GM19035 (cell line): Measurements from ENCODE around the gene TMPRSS11B.
"Not testable (repeated sequence)": the region's sequence is repeated elsewhere in the genome, so short reads cannot be mapped to it uniquely, and the experiment has no call there.

Source experiments
- ATAC-seq: cut with Tn5 transposase; IDR thresholded peaks from one replicate; pipeline ENCODE4 v1.9.1; 2021; ENCODE audit not compliant: unreplicated experiment

Gene TMPRSS11B

DNA sequence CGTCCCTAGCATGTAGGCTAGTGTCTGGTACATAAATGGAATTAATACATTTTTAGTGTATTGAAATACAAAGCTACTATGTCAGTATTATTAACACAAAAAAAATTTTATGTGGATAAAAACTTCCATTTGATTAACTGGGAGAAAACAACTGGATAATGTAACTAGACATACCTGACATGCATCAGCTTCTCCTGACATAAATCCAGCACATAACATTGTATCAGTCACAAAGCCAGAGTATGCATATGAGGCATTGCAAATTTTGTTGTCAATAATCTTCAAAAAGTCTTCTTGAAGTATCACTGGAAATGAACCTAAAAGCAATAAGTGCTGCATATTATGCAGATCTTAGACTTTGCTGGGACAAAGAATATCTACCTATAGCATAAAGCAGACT is 16.9 kb downstream of the TMPRSS11B start:
- no peak for ATAC-seq

DNA sequence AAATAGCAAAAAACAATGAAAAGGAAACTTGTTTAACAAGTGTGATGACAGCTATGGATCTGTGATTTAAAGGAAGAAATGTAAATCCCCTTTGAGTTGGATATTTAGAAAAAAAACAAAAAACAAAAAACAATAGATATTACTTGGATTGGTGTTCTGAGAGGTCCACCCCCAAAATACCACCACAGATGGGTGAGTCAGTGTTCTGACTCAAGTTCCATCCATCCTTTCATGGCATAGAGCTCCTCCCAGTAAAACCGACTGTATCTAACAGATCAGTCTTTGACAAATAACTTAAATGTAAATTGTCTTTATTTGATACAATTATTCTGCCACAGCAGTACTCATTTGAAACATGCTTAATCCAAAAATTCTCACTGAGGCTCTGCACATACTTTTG is 27.4 kb downstream of the TMPRSS11B start:
- ATAC-seq = no peak

- no peak for ATAC-seq
These were observed 29.0 kb downstream of the TMPRSS11B start for GRCh38 chr4:68216501-68216900.

- no peak for ATAC-seq
These were observed 36.5 kb downstream of the TMPRSS11B start for GRCh38 chr4:68209003-68209402.

- ATAC-seq = not testable (repeated sequence)
These were observed 51.2 kb downstream of the TMPRSS11B start for GRCh38 chr4:68194305-68194704.

- ATAC-seq = no peak
These were observed 52.3 kb downstream of the TMPRSS11B start for GRCh38 chr4:68193194-68193593.

- ATAC-seq = no peak
These were observed 58.3 kb downstream of the TMPRSS11B start for GRCh38 chr4:68187145-68187544.

DNA sequence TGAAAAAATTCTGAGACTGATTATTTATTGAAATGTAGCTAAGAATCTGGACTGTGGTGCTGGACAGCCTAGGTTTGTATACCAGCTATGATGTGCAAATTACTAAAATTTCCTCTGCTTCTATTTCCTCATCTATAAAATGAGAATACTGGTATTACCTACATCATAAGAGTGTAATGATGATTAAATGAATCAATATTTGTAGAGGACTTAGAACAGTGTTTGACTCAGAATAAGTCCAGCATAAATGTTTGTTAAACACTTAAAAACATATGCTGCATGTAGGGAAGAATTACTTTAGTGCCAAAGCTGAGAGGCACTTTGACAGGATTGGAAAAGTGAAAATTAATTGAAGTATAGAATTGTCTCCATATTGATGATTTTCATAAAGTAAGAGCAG is 60.6 kb downstream of the TMPRSS11B start:
- ATAC-seq = no peak

GRCh38 chr4:68183417-68183816 is 62.1 kb downstream of the TMPRSS11B start:
- ATAC-seq = no peak

GRCh38 chr4:68182382-68182820 is 63.1 kb downstream of the TMPRSS11B start:
- ATAC-seq = no peak

DNA sequence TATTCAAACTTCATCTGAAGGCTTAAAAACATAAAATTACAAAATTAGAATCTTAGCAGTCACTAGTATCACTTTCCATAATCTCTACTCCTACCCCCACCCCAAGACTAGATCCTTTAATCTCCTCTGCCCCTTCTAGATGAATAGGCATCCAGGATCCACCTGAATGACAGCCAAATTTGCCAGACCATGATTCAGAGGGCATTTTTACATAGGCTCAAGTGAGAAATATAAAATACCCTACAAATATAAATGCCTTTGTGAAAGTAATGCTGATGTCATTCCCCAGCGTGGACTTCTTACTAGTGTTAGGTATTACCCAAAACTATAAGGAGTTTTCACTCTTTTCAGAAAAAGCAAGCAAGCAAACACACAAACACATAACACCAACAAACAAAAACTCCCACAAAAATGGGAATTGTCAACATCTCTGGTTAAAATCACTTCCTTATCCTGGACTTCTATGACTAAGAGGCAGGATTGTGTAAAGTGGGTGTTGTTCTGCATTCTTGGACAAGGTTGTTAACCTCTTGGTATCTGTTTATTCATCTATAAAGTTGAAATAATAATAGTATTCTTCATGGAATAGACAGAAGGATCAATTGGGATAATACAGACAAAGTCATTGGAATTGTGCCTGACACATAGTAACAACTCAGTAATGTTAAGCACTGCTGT is 64.5 kb downstream of the TMPRSS11B start:
- ATAC-seq = no peak

DNA sequence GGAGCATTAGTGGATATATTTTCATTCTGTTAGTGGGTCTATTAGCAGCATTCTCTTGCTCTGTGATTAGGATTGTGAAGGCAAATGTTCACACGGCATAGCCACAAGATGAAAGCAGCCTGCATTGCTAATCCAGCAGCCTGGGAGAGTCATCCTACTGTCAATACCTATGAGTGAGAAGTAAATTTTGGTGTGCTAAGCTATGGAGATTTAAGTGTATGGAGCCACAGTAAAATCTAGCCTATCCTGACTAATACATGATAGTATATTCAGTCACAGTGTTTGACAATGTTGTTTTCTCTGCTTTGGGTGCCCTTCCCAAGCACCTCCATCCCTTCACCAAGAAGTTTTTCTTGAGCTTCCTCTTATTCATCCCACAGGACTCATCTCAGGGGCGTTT is 68.6 kb downstream of the TMPRSS11B start:
- no peak for ATAC-seq
